WI38 (cell line): Measurements from ENCODE around the gene PXDN.

Experiments used
- H3K4me3 ChIP-seq: 2 replicates; pipeline ENCODE4 v1.5.1; 2011; ENCODE audit warnings: low read depth, mild to moderate bottlenecking, control low read depth, low read length
- TF ChIP-seq, protein P1 (sequence below): IDR thresholded peaks from 2 replicates; pipeline ENCODE4 v1.5.1; 2012; ENCODE audit warnings: low read depth, mild to moderate bottlenecking, control low read depth, low read length

Gene PXDN

DNA sequence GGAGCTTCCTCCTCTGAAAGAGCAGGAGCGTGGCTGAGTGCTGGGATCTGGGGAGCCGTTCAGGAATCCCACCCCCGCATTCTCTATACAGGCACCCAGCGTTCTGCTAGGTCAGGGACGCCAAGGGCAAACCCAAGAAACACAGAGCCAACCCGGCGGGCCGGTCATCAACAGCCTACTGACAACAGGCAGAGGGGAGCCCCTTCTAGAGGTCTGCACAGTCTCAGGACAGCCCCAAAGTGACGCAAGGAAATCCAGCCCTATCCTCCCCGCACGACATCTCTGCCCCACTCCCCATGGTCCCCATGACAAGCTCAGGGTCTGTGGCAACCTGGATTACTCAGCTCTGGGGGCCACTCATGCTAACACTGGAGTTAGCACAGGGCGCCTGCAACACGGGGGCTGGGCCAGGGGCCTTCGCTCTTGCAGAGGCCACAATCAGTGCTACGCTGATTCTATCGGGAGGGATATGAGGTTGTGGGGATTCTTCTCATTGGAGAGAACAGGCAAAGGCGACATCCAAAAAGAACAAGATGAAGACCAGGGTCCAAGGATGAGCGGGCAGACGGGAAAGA is 81.6 kb downstream of the PXDN start:
- no peak overlapping the region for H3K4me3 ChIP-seq
- TF ChIP-seq, protein P1, sequence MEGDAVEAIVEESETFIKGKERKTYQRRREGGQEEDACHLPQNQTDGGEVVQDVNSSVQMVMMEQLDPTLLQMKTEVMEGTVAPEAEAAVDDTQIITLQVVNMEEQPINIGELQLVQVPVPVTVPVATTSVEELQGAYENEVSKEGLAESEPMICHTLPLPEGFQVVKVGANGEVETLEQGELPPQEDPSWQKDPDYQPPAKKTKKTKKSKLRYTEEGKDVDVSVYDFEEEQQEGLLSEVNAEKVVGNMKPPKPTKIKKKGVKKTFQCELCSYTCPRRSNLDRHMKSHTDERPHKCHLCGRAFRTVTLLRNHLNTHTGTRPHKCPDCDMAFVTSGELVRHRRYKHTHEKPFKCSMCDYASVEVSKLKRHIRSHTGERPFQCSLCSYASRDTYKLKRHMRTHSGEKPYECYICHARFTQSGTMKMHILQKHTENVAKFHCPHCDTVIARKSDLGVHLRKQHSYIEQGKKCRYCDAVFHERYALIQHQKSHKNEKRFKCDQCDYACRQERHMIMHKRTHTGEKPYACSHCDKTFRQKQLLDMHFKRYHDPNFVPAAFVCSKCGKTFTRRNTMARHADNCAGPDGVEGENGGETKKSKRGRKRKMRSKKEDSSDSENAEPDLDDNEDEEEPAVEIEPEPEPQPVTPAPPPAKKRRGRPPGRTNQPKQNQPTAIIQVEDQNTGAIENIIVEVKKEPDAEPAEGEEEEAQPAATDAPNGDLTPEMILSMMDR: no peak

DNA sequence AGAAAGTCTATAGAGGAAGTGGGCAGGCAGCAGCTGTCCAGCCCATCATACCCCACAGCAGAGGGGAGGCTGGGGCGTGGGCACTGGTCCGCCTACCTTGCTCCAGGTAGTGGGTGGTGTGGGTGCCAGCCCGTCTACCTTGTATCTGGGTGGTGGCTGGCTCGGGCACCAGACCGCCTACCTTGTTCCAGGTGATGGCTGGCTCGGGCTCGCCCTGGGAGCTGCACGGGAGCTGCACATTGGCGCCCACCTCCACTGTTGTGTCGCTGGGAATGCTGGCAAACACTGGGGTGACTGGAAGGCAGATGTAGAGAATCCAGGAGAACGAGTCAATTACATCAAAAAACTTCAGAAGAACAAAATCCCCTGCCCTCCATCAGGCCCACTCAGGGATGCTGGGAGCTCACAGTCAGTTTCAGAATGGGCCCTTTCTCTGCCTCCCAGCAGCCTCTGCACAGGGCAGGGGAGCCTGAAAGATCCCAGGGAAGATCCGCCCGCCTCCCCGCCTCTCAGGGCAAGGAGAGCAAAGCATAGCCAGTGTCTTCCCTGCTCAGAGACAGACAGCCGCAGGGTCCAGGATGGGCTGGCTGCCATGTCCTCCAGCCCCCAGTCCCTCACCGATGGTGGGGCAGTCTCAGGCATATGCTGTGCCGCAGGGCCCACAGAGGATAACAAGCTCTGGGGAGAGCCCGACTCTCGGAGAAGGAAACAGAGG is 82.3 kb downstream of the PXDN start:
- no peak overlapping the region for H3K4me3 ChIP-seq
- TF ChIP-seq, protein P1: no peak

DNA sequence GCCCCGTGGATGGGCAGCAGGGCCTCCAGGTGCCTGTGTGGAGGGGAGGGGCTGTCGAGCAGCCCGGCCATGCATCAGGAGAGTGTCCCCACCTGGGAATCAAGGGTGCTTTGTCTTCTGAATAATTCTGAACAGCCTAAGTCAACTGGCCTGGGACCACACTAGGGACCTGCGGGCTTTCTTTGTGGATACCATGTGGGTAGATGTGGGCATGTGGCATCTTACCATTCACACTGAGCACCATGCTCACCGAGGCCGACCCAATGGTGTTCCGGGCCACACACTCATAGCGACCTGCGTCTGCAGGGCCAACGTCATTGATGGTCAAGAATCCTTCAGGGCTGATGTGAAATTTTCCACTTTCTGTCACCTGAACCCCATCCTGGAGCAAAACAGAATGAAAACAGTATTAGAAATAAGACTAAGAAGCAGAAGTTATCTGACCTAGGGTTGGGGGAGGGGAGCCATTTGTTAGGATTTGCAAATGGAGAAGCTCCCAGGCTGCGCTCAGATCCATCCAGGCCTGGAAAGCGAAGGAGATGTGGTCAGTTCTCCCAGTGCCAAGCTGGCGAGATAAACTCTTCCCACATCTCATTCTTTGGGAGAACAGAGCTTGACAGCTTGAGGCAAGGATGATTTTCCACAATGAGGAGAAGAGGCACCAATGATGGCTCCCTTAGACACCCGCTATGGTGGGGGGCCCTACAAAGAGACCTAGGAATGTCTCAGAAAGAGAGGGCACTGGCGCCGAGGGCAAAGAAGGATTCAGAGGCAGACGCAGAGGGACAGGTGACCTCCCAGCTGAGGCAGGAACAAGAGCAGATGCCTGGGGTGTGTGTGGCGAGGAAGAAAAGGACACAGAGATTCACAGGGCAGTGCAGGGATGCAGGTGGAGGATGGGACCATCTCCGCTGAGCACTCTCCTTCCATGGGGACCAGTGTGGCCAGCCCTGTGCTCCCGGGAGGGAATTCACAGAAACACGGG is 83.4 kb downstream of the PXDN start:
- H3K4me3 ChIP-seq: no peak overlapping the region
- TF ChIP-seq, protein P1: no peak

DNA sequence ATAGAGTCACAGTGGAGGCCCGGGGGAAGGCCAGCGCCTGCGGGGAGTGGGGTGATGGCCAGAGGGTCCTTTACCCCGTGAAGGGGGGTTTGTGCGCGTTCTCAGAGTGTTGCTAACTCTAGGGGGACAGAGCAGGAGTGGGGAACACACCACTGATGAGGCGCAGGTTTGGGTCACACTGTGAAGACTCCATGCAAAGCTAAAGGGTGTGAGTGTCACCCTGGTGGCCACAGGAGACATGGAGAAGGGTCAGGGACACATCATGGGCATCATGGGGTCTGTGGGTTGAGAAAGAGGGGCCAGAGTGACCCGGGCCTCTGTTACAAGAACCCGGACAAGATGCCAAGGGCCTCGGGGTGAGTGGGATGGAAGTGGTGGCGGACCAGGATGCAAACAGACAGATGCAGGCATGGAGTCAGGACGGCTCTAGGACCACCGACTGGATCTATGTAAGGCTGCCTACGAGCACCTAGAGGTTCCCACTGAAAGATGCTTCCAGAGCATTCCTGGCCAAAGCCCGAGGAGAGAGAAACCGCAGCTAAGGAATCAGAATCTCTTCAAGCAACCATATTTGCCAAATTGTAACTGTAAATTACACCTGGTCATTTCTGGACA is 84.3 kb downstream of the PXDN start:
- H3K4me3 ChIP-seq: no peak overlapping the region
- TF ChIP-seq, protein P1: no peak

DNA sequence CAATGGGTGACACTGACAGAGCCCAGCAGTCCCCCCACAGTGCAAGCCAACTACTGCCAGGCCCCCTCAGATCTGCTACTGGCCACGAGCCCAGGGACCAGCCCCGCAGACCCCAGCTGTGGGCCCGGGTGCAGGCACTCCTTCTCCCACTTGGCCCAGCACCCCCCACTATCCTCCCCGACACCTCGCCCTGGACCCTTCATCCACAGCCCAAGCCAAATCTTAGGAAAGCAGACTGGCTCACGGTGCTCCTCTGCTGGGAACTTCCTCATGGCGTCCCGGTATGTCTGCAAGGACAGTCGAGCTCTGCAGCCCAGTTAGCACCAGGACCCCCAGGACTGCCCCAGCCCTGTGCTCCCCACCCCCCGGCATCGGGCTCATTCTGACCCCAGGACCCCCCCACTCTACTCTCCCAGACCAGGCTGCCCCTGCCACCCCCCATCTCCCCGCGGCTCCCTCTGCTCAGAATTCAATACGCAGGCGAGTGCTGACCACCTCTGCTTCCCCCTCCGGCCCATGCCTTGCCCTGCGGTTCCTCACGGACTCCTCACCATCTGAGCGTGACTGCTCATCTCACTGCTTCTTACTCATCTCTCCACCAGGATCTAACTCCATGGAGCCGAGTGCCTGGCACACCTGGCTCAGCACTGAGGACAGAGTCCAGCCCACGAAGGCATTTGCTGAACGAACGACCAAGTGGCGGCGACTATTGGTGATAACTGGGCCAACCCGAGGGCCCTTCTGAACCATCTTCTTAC is 85.7 kb downstream of the PXDN start:
- H3K4me3 ChIP-seq: no peak overlapping the region
- TF ChIP-seq, protein P1: no peak

DNA sequence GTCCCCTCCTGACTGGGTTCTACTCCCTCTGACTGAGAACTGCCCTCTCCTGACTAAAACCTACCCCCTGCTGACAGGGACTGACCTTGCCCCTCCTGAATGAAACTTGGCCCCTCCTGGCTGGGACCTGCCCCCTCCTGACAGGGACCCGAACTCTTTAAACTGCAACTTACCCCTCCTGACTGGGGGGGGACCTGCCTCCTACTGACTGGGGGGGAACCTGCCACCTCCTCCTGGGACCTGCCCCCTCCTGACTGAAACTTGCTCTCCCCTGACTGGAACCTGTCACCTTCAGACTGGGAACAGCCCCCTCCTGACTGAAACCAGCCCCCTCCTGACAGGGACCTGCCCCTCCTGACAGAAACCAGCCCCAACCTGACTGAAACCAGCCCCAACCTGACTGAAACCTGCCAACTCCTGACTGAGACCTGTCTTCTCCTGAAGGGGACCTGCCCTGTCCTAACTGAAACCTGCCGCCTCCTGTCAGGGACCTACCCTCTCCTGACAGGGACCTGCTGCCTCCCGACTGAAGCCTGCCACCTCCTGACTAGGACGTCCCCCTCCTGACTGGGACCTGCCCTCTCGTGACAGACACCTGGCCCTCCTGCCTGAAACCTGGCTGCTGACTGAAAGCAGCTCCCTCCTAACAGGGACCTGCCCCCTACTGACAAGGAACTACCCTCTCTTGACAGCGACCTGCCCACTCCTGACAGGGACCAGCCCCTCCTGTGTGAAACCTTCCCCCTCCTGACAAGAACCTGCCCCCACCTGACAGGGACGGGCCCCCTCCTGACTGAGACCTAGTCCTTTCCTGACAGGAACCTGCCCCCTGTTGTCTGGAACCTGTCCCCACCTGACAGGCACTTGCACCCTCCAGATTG is 87.1 kb downstream of the PXDN start:
- TF ChIP-seq, protein P1: no peak
- H3K4me3 ChIP-seq: no peak overlapping the region
